Measurements from ENCODE around the gene TIGIT.

DNA sequence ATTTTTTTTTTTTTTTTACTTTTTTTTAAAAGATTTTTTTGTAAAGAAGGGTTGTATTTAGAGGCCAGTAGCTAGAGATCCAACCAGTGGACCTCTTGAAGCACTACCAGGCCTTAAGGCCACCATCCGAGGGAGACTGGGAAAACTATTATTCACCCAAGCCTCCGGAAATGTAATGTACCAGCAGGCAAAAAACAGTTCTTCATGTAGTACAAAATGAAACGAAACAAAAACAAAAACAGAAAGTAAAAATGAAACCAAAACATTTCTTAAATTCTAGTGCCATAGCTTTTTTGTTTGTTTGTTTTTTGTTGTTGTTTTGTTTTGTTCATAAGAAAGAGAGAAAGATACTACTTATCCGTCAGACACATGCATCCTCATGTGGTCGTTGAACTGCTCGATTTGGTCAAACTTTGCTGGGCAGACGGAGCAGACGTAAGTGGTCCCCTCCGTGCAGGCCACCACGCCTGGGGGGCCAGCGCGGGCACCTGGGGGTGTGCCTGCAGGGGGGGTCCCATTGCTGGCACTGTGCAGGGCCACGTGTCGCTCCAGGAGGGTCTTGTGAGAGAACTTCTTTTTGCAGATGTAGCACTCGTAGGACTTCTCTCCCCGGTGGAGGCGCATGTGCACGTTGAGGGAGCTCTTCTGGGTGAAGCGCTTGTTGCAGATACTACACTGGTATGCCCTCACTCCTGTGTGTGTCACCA is 45.0 kb downstream of the TIGIT start:
- TF ChIP-seq CTCF (IDR thresholded peaks at IDR 0.05) (no peak), POLR2A (IDR thresholded peaks at IDR 0.05) (no peak)
